Lower leg skin (tissue), 3 donors: ENCODE data around the gene UTY.

ENCODE experiments used
- POLR2A ChIP-seq, 2 donors: fragments of 450-650 bp; IDR thresholded peaks; one replicate each; pipeline ENCODE4 v1.6.1; 2016 to 2017; ENCODE audit warnings: antibody characterized with exemption in 2 of 2, mild to moderate bottlenecking in 1 of 2, moderate library complexity in 1 of 2
- TF ChIP-seq, protein P1 (sequence below), 3 donors: fragments of 450-650 bp; IDR thresholded peaks; one replicate each; pipeline ENCODE4 v1.5.1; 2016; ENCODE audit warnings: antibody characterized with exemption in 3 of 3, mild to moderate bottlenecking in 3 of 3, moderate library complexity in 2 of 3

DNA sequence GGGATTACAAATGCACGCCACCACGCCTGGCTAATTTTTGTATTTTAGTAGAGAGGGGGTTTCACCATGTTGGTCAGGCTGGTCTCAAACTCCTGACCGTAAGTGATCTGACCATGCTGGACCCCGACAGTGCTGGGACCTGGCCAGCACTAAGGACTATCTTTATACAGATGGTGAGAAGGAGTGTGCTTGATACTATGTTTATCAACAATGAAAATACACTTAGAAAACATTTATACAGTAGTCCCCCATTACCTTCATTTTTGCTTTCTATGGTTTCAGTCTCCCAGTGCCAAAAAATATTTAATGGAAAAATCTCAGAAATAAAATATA lies 111.4 kb downstream of the UTY start:
- TF ChIP-seq, protein P1, sequence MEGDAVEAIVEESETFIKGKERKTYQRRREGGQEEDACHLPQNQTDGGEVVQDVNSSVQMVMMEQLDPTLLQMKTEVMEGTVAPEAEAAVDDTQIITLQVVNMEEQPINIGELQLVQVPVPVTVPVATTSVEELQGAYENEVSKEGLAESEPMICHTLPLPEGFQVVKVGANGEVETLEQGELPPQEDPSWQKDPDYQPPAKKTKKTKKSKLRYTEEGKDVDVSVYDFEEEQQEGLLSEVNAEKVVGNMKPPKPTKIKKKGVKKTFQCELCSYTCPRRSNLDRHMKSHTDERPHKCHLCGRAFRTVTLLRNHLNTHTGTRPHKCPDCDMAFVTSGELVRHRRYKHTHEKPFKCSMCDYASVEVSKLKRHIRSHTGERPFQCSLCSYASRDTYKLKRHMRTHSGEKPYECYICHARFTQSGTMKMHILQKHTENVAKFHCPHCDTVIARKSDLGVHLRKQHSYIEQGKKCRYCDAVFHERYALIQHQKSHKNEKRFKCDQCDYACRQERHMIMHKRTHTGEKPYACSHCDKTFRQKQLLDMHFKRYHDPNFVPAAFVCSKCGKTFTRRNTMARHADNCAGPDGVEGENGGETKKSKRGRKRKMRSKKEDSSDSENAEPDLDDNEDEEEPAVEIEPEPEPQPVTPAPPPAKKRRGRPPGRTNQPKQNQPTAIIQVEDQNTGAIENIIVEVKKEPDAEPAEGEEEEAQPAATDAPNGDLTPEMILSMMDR (IDR thresholded peaks at IDR 0.05), result no peak
- no peak for TF ChIP-seq POLR2A (IDR thresholded peaks at IDR 0.05)
